Measurements from ENCODE around the gene ACTL6B.

ACTL6B gene

GRCh38 chr7:100687751-100688300, 31.6 kb upstream of the ACTL6B start:
- Histone ChIP-seq H3K4me1 (ENCODE audit: control insufficient read depth in 1 of 2, insufficient read depth in 1 of 2, low read depth in 1 of 2, low read length in 1 of 2) (peaks cover 18% of the 10 kb centered on the region in 2 experiments), H3K36me3 (peaks cover 64% of the 10 kb centered on the region), H3K4me3 (ENCODE audit: low read depth in 1 of 2, low read length in 1 of 2) (no peak overlapping the region), H3K9me3 (no peaks in the 10 kb centered on the region), H3K27ac (no peak overlapping the region), H3K27me3 (no peaks in the 10 kb centered on the region)
- TF ChIP-seq CTCF (IDR thresholded peaks at IDR 0.05): no peak

- no peak for TF ChIP-seq CTCF (IDR thresholded peaks at IDR 0.05)
- Histone ChIP-seq H3K27me3 (no peaks in the 10 kb centered on the region), H3K4me1 (ENCODE audit: control insufficient read depth in 1 of 2, insufficient read depth in 1 of 2, low read depth in 1 of 2, low read length in 1 of 2) (peaks cover 13% of the 10 kb centered on the region in 2 experiments), H3K36me3 (peaks cover 70% of the 10 kb centered on the region), H3K27ac (no peak overlapping the region), H3K4me3 (ENCODE audit: low read depth in 1 of 2, low read length in 1 of 2) (no peak overlapping the region), H3K9me3 (no peaks in the 10 kb centered on the region)
Observed at GRCh38 chr7:100687261-100687660, 31.0 kb upstream of the ACTL6B start.

GRCh38 chr7:100686822-100687211, 30.6 kb upstream of the ACTL6B start:
- no peak for TF ChIP-seq CTCF (IDR thresholded peaks at IDR 0.05)
- Histone ChIP-seq H3K9me3 (no peaks in the 10 kb centered on the region), H3K4me3 (ENCODE audit: low read depth in 1 of 2, low read length in 1 of 2) (no peak overlapping the region), H3K27me3 (no peaks in the 10 kb centered on the region), H3K4me1 (ENCODE audit: control insufficient read depth in 1 of 2, insufficient read depth in 1 of 2, low read depth in 1 of 2, low read length in 1 of 2) (peaks cover 8% of the 10 kb centered on the region in 2 experiments), H3K36me3 (peaks cover 75% of the 10 kb centered on the region), H3K27ac (no peak overlapping the region)

- H3K4me3 ChIP-seq (ENCODE audit: low read depth in 1 of 2, low read length in 1 of 2): no peak overlapping the region
- H3K4me1 ChIP-seq (ENCODE audit: control insufficient read depth in 1 of 2, insufficient read depth in 1 of 2, low read depth in 1 of 2, low read length in 1 of 2): peaks cover 3 to 4% of the 10 kb centered on the region in 2 experiments
- no peaks in the 10 kb centered on the region for H3K27me3 ChIP-seq
- H3K36me3 ChIP-seq: peaks cover 80% of the 10 kb centered on the region
- H3K9me3 ChIP-seq: no peaks in the 10 kb centered on the region
- H3K27ac ChIP-seq: no peak overlapping the region
- no peak for TF ChIP-seq CTCF (IDR thresholded peaks at IDR 0.05)
Observed at GRCh38 chr7:100686201-100686821, 30.1 kb upstream of the ACTL6B start.

GRCh38 chr7:100685631-100686145, 29.4 kb upstream of the ACTL6B start:
- H3K27ac ChIP-seq: peak overlapping the region; percentile 11
- peaks cover 0 to under 1% of the 10 kb centered on the region in 2 experiments for H3K4me1 ChIP-seq (ENCODE audit: control insufficient read depth in 1 of 2, insufficient read depth in 1 of 2, low read depth in 1 of 2, low read length in 1 of 2)
- no peaks in the 10 kb centered on the region for H3K27me3 ChIP-seq
- H3K9me3 ChIP-seq: no peaks in the 10 kb centered on the region
- no peak for TF ChIP-seq CTCF (IDR thresholded peaks at IDR 0.05)
- no peak overlapping the region for H3K4me3 ChIP-seq (ENCODE audit: low read depth in 1 of 2, low read length in 1 of 2)
- peaks cover 84% of the 10 kb centered on the region for H3K36me3 ChIP-seq

Data from neutrophil (primary cell).